H9 (cell line): ENCODE data around the gene RNU5B-1. TPM values are rescaled to one million over a fixed set of nuclear protein-coding genes. Genes with fewer than 3 reads are reported as not detected.
A peak's percentile ranks its signal among the peaks of the same experiment; 100 is the strongest.

Experiments
- DNase-seq: peaks from one replicate; pipeline ENCODE4 v3.0.0-alpha.2; 2017
- H2AFZ ChIP-seq: one replicate; pipeline ENCODE4 v1.6.1; 2013; ENCODE audit warnings: mild to moderate bottlenecking, low read length, control low read depth, moderate library complexity
- H2AK5ac ChIP-seq: 2 replicates; pipeline ENCODE4 v1.6.1; 2013; ENCODE audit warnings: low read length, control low read depth, mixed read lengths; ENCODE audit not compliant: insufficient read length
- H2BK120ac ChIP-seq: one replicate; pipeline ENCODE4 v1.6.1; 2013; ENCODE audit warnings: low read depth, mild to moderate bottlenecking, low read length, control low read depth, inconsistent platforms; ENCODE audit not compliant: poor library complexity, severe bottlenecking
- H2BK12ac ChIP-seq: 2 replicates; pipeline ENCODE4 v1.6.1; 2013; ENCODE audit warnings: low read length, control low read depth, mixed read lengths, low read depth; ENCODE audit not compliant: insufficient read length
- H2BK15ac ChIP-seq: 2 replicates; pipeline ENCODE4 v1.6.1; 2013; ENCODE audit warnings: low read depth, low read length, control low read depth
- H2BK20ac ChIP-seq: one replicate; pipeline ENCODE4 v1.6.1; 2013; ENCODE audit warnings: low read depth, mild to moderate bottlenecking, low read length, control low read depth, inconsistent platforms; ENCODE audit not compliant: poor library complexity, severe bottlenecking
- H2BK5ac ChIP-seq: 2 replicates; pipeline ENCODE4 v1.6.1; 2013; ENCODE audit warnings: low read length, control low read depth, mixed read lengths; ENCODE audit not compliant: insufficient read length
- H3K14ac ChIP-seq: 2 replicates; pipeline ENCODE4 v1.6.1; 2013; ENCODE audit warnings: low read length, control low read depth; ENCODE audit not compliant: insufficient read depth
- H3K18ac ChIP-seq: 2 replicates; pipeline ENCODE4 v1.6.1; 2013; ENCODE audit warnings: low read depth, mild to moderate bottlenecking, mixed read lengths, low read length, control low read depth; ENCODE audit not compliant: insufficient read length
- H3K23ac ChIP-seq: 2 replicates; pipeline ENCODE4 v1.6.1; 2013; ENCODE audit warnings: low read length, control low read depth, mixed read lengths, low read depth; ENCODE audit not compliant: insufficient read length
- H3K23me2 ChIP-seq: 2 replicates; pipeline ENCODE4 v1.6.1; 2013; ENCODE audit warnings: low read depth, mild to moderate bottlenecking, mixed read lengths, low read length, control low read depth; ENCODE audit not compliant: insufficient read length, poor library complexity, severe bottlenecking
- H3K27ac ChIP-seq: 2 replicates; pipeline ENCODE4 v1.5.1; 2013; ENCODE audit warnings: low read length, control low read depth, mixed read lengths, low read depth; ENCODE audit not compliant: insufficient read length
- H3K27me3 ChIP-seq: 2 replicates; pipeline ENCODE4 v1.6.1; 2013; ENCODE audit warnings: low read length, control low read depth, inconsistent platforms; ENCODE audit not compliant: insufficient read depth
- H3K4ac ChIP-seq: 2 replicates; pipeline ENCODE4 v1.6.1; 2013; ENCODE audit warnings: low read depth, mild to moderate bottlenecking, control low read depth, inconsistent platforms, low read length, moderate library complexity
- H3K4me1 ChIP-seq: 2 replicates; pipeline ENCODE4 v1.6.1; 2013; ENCODE audit warnings: low read length, control low read depth, inconsistent platforms; ENCODE audit not compliant: insufficient read depth
- H3K4me2 ChIP-seq: 2 replicates; pipeline ENCODE4 v1.6.1; 2013; ENCODE audit warnings: low read length, control low read depth, mixed read lengths; ENCODE audit not compliant: insufficient read length, insufficient read depth
- H3K56ac ChIP-seq: 2 replicates; pipeline ENCODE4 v1.6.1; 2013; ENCODE audit warnings: low read depth, mild to moderate bottlenecking, mixed read lengths, low read length, control low read depth; ENCODE audit not compliant: insufficient read length
- H3K79me1 ChIP-seq: 2 replicates; pipeline ENCODE4 v1.6.1; 2013; ENCODE audit warnings: low read depth, mild to moderate bottlenecking, moderate library complexity, low read length, control low read depth, inconsistent platforms; ENCODE audit not compliant: insufficient read depth, poor library complexity, severe bottlenecking
- H3K79me2 ChIP-seq: 2 replicates; pipeline ENCODE4 v1.6.1; 2013; ENCODE audit warnings: low read length, control low read depth, inconsistent platforms; ENCODE audit not compliant: insufficient read depth
- H3K9ac ChIP-seq: 2 replicates; pipeline ENCODE4 v1.6.1; 2013; ENCODE audit warnings: low read length, control low read depth, mixed read lengths; ENCODE audit not compliant: insufficient read length; ENCODE audit errors: extremely low read depth
- H3K9me3 ChIP-seq: one replicate; pipeline ENCODE4 v1.6.1; 2013; ENCODE audit warnings: low read depth, low read length, inconsistent platforms; ENCODE audit not compliant: control insufficient read depth
- H3T11ph ChIP-seq: one replicate; pipeline ENCODE4 v1.6.1; 2013; ENCODE audit warnings: mild to moderate bottlenecking, low read length, control low read depth, inconsistent platforms
- H4K20me1 ChIP-seq: one replicate; pipeline ENCODE4 v1.6.1; 2013; ENCODE audit not compliant: control insufficient read depth, insufficient read length, insufficient read depth
- H4K5ac ChIP-seq: 2 replicates; pipeline ENCODE4 v1.6.1; 2013; ENCODE audit warnings: low read depth, mild to moderate bottlenecking, mixed read lengths, low read length, control low read depth; ENCODE audit not compliant: insufficient read length
- H4K8ac ChIP-seq: replicated peaks from 2 replicates; pipeline ENCODE4 v1.6.1; 2013; ENCODE audit warnings: low read length, control low read depth, mixed read lengths, low read depth; ENCODE audit not compliant: insufficient read length
- H4K91ac ChIP-seq: 2 replicates; pipeline ENCODE4 v1.6.1; 2013; ENCODE audit warnings: low read depth, mild to moderate bottlenecking, moderate library complexity, mixed read lengths, low read length, control low read depth; ENCODE audit not compliant: insufficient read length
- H3K27ac Mint-ChIP-seq, 3 experiments: 2 replicates in 2 of 3; 3 replicates in 1 of 3; pipeline ENCODE4 v1.8.0; 2020 to 2021; ENCODE audit warnings: mixed read lengths in 3 of 3, mild to moderate bottlenecking in 1 of 3, moderate library complexity in 1 of 3
- H3K27me3 Mint-ChIP-seq: 2 replicates; pipeline ENCODE4 v1.8.0; 2021; ENCODE audit warnings: low read depth, mild to moderate bottlenecking, moderate library complexity, mixed read lengths
- H3K36me3 Mint-ChIP-seq, 3 experiments: 2 replicates in 2 of 3; 3 replicates in 1 of 3; pipeline ENCODE4 v1.8.0; 2020 to 2021; ENCODE audit warnings: low read depth in 3 of 3, mixed read lengths in 3 of 3; ENCODE audit not compliant: insufficient read depth in 1 of 3
- H3K4me1 Mint-ChIP-seq, 2 experiments: 2 replicates each; pipeline ENCODE4 v1.8.0; 2020; ENCODE audit warnings: mixed read lengths in 2 of 2
- H3K4me3 Mint-ChIP-seq, 2 experiments: 2 replicates in 1 of 2; 3 replicates in 1 of 2; pipeline ENCODE4 v1.8.0; 2020 to 2021; ENCODE audit warnings: mild to moderate bottlenecking in 2 of 2, mixed read lengths in 2 of 2, moderate library complexity in 1 of 2
- H3K9me3 Mint-ChIP-seq, 2 experiments: 2 replicates in 1 of 2; 3 replicates in 1 of 2; pipeline ENCODE4 v1.8.0; 2020; ENCODE audit warnings: mild to moderate bottlenecking in 2 of 2, mixed read lengths in 2 of 2, moderate library complexity in 1 of 2
- CTCF ChIP-seq: fragments of 200-600 bp; sonication (generic); conservative IDR thresholded peaks from 3 replicates; pipeline ENCODE4 v1.8.0; 2021; ENCODE audit warnings: antibody characterized with exemption, mild to moderate bottlenecking
- WGBS: extraction: QIAGEN DNeasy Blood & Tissue Kit; methylation state at CpG from one replicate; pipeline ENCODE4 v1.1.7; 2013; ENCODE audit warnings: missing lambda C conversion rate, low lambda C conversion rate, mixed read lengths; ENCODE audit not compliant: insufficient read length; ENCODE audit errors: extremely low coverage; 5-methylcytosine and 5-hydroxymethylcytosine counted together
- total RNA-seq: library from RNA; stranded (reverse); gene quantifications from 2 replicates; pipeline ENCODE4 v1.2.1, GENCODE V29; 2021

The RNU5B-1 gene
- total RNA-seq, 1 experiment from 2014 or later, result not detected

GRCh38 chr15:65338823-65339222, 34.3 kb downstream of the RNU5B-1 start:
- H3K79me1 ChIP-seq, result no peaks in the 10 kb centered on the region
- no peaks in the 10 kb centered on the region; the same call in 1 of the 2 replicates for H3K79me2 ChIP-seq
- H3K14ac ChIP-seq, result no peak overlapping the region
- H2BK12ac ChIP-seq, result no peak overlapping the region
- peaks cover 13% of the 10 kb centered on the region; the same call in 1 of the 2 replicates for H3K4me1 ChIP-seq
- H3K9ac ChIP-seq, result no peak overlapping the region
- no peak overlapping the region for H3K56ac ChIP-seq
- WGBS, result no CpG with 5 or more reads among the region's 8 CpGs
- no peaks in the 10 kb centered on the region for H3K27me3 Mint-ChIP-seq
- H3K27me3 ChIP-seq, result no peaks in the 10 kb centered on the region
- H3K23ac ChIP-seq, result no peak overlapping the region
- no peak overlapping the region for H2BK20ac ChIP-seq
- no peak overlapping the region for H2BK15ac ChIP-seq
- H3K18ac ChIP-seq, result no peak overlapping the region
- H3K9me3 ChIP-seq, result no peaks in the 10 kb centered on the region
- no peak overlapping the region for H3K4me3 Mint-ChIP-seq
- H3K23me2 ChIP-seq, result no peaks in the 10 kb centered on the region
- H3K36me3 Mint-ChIP-seq, result peaks cover 0 to 2% (median 0%) of the 10 kb centered on the region in 3 experiments; a peak in 2 of 7 replicates
- peaks cover 59 to 63% of the 10 kb centered on the region in 2 experiments for H3K4me1 Mint-ChIP-seq
- no peaks in the 10 kb centered on the region for H4K20me1 ChIP-seq
- no peak overlapping the region for H4K5ac ChIP-seq
- no peak overlapping the region for H3K4me2 ChIP-seq
- H2BK5ac ChIP-seq, result no peak overlapping the region
- no peak overlapping the region for H2BK120ac ChIP-seq
- no peak overlapping the region for H2AFZ ChIP-seq
- TF ChIP-seq CTCF, result no peak
- H3K27ac ChIP-seq, result no peak overlapping the region
- no peak overlapping the region for H4K91ac ChIP-seq
- peak overlapping the region in 1 of 3 experiments; percentile 59; a peak in 2 of 7 replicates for H3K27ac Mint-ChIP-seq
- H3T11ph ChIP-seq, result no peak overlapping the region
- no peak overlapping the region for H4K8ac ChIP-seq
- H3K9me3 Mint-ChIP-seq, result no peaks in the 10 kb centered on the region
- no peak overlapping the region for H2AK5ac ChIP-seq
- DNase-seq, result no peak
- no peak overlapping the region for H3K4ac ChIP-seq
